Fibroblast of pulmonary artery (primary cell): ENCODE measurements around the gene RNF144B.

Experiments
- DNase-seq: peaks from one replicate; pipeline ENCODE4 v3.0.0-alpha.2; 2010; ENCODE audit warnings: low read depth
- H3K4me3 ChIP-seq: replicated peaks from 2 replicates; pipeline ENCODE4 v1.5.1; 2011; ENCODE audit warnings: low read depth, mild to moderate bottlenecking, control low read depth, low read length, moderate library complexity
- TF ChIP-seq, protein P1 (sequence below): IDR thresholded peaks from 2 replicates; pipeline ENCODE4 v1.5.1; 2011; ENCODE audit warnings: mild to moderate bottlenecking, control low read depth, low read length, inconsistent platforms; ENCODE audit errors: missing control alignments

RNF144B gene

DNA sequence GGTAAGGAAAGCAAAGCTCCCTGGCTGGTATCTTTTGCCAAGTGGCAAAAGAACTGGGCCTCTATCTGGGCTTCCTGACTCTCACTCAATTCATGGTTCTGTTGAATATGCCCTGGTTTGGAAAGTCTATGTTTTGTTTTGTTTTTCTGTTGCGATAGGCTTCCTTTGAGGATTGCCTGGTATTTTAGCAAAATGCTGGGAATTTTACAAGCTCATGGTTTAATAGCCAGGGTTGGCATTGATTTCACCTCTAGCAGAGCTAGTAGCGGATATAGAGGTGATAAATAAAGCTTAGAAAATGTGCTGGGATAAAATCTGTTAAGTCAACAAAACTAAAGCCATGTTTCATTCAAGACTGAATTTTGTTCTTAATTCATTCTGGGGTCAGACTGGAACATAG lies 109.9 kb downstream of the RNF144B start:
- no peak for DNase-seq
- no peak overlapping the region for H3K4me3 ChIP-seq
- TF ChIP-seq, protein P1, sequence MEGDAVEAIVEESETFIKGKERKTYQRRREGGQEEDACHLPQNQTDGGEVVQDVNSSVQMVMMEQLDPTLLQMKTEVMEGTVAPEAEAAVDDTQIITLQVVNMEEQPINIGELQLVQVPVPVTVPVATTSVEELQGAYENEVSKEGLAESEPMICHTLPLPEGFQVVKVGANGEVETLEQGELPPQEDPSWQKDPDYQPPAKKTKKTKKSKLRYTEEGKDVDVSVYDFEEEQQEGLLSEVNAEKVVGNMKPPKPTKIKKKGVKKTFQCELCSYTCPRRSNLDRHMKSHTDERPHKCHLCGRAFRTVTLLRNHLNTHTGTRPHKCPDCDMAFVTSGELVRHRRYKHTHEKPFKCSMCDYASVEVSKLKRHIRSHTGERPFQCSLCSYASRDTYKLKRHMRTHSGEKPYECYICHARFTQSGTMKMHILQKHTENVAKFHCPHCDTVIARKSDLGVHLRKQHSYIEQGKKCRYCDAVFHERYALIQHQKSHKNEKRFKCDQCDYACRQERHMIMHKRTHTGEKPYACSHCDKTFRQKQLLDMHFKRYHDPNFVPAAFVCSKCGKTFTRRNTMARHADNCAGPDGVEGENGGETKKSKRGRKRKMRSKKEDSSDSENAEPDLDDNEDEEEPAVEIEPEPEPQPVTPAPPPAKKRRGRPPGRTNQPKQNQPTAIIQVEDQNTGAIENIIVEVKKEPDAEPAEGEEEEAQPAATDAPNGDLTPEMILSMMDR, result no peak

DNA sequence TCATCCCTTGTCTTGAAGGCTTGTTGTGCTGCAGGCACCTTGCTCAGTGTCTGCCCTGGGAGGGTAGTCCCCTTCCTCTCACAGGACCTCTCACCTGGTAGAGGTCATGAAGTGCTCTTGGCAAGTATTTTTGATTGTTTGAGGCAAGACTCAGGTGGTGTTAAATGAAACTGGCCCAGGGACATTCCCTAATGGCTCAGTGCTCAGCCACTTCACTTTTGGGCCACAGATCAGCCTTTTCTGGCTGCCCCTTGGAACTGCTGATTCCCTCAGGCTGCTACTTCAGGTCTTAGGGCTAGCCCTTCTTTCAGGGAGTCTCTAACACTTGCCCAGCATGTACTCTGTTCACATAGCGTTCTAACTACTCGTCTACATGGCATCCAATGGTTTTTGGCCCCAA lies 111.3 kb downstream of the RNF144B start:
- no peak overlapping the region for H3K4me3 ChIP-seq
- TF ChIP-seq, protein P1, result no peak
- DNase-seq, result no peak

DNA sequence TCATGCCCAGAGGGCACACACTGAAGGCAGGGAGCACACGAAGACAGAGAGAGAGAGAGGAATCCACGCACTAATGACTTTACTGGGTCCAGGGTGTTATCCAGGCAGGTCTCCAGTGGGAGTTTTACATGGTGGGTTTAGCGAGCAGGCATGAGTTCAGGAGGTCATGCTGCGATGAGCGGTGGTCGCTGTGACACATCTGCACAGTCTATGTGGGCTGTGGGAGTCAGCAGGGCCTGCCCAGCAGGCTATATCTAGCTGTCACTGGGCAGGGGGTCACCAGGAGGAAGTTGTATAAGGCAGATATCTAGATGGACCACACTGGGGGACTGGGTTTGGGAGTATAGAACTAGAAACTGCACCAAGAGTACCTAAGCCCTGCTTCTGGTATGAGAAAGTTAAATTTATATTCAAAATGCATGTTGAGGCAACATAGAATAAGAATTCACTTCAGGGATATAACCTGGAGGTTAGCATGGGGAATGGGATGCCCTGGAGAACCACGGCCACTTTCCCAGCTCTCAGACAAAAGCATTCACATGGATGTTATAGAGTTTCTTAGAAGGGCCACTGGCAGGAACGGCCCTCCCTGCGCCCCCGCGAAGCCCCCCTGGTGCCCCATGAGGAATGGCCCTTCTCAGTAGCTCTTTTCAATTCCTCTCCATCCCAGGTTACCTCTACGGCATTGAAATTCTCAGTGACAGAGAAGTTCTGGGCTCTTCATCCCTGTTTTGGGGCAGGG lies 113.9 kb downstream of the RNF144B start:
- H3K4me3 ChIP-seq, result no peak overlapping the region
- no peak for DNase-seq
- TF ChIP-seq, protein P1, result no peak

DNA sequence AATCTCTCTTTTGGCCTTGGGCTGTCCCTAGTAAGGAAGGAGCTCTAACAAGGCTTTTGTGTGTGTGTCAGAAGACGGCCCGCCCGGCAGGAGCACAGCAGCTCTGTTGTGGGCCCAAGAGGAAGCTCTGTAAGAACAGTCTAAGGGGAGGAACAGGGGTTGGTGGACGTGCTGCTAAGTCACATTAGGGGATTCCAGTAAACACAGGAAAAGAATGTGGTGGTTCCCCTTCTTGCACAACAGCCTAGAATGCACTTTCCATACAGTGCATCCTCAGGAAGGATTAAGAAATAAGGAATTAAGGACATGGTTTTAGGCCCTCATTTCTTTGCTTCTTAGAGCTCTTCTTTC lies 114.5 kb downstream of the RNF144B start:
- H3K4me3 ChIP-seq, result no peak overlapping the region
- DNase-seq, result peak; percentile 92

DNA sequence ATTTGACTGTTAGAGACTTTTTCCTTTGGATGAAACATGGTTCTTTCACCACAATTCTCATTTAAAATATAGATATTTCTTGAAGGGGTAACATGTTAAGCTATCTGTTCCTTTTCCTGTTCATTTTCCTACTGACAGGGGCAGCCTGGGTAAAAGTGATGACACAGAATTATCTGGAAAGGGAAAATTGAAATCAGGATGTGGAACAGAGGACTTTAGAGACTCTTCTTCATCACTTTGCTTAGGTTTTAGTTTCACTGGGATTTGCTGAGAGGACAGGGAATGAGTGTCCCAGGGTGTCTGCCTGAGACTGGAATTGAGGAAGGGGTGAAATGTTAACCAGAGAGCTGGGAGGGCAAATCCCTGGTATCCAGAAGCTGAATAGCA lies 116.0 kb downstream of the RNF144B start:
- H3K4me3 ChIP-seq, result no peak overlapping the region
- TF ChIP-seq, protein P1, result no peak
- no peak for DNase-seq

More for the DNA sequence above, 114.5 kb downstream of the RNF144B start:
- TF ChIP-seq, protein P1, result no peak

DNA sequence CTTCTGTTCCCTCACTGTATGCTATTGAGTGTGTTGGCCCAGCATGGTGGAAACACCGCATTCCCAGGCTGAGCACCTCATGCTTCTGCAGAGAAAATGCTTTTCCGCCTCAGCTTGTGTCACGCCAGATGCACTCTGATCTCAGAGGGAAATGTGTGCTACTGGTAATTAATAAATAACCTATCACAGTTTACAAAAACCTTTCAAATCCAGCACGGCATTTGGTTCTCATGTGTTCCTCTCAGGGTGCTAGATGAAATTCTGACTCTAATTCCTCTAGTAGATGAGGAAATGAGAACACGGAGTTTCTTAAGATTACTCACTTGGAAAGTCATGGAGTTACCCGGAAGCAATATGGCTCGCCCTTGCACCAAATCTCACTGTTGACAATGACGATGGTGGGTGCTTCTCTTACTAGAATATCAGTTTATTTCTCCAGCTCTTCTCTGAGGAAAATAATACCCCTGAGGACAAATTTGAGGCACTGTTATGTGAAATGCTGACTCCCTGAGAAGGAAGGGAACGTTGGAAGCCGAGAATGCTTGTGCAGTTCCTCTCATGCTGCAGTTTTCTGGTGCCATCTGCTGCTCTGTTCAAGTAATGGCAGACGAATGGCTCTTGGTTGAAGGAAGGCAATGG lies 116.6 kb downstream of the RNF144B start:
- H3K4me3 ChIP-seq, result peak overlapping the region; percentile 18
- TF ChIP-seq, protein P1, result peak; percentile 100
- DNase-seq, result peak; percentile 87

DNA sequence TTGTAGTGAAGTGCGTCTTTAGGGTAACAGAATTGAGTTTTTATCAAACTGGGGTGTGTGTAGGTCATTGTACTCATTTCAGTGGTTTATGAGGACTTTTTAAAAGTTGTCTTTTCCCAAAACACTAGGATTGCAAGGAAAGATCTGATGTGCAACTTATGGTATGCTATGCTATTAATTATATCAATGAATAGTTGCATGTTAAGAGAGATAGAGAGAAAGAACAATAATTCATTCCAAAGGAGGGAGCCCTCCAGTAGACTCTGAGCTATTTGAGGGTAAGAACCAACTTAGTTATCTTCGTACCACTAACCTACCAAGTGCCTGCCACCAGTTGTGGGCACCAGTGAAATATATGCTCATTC lies 117.1 kb downstream of the RNF144B start:
- H3K4me3 ChIP-seq, result no peak overlapping the region
- no peak for DNase-seq
- TF ChIP-seq, protein P1, result no peak
